Suppressor macrophage (primary cell): Measurements from ENCODE around the gene RPTOR.
"Not testable (repeated sequence)": the region's sequence is repeated elsewhere in the genome, so short reads cannot be mapped to it uniquely, and the experiment has no call there.

Experiments used
- DNase-seq, 4 experiments: peaks; one replicate each; pipeline ENCODE4 v3.0.0-alpha.2; 2020 to 2022

The RPTOR gene

DNA sequence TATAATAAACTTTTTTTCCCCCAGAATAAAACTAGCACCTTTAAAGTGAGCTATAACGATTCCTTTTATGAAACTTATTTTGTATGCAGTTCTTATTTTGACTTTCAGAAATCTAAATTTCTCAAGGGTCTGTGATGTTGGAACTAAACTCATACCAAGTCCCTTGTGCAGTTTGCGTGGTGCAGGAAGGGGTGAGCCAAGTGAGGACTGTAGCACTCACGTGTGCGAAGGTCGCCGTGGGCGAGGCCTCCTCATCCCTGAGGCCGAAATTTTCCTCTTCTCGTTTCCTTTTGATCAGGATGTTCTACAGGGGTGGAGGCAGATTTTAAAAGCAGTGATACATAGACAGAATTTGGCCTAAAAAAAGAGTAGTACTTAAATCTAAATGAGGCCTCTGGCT, 73.7 kb downstream of the RPTOR start:
- DNase-seq: no peak

GRCh38 chr17:80619535-80620235, 75.0 kb downstream of the RPTOR start:
- no peak for DNase-seq

DNA sequence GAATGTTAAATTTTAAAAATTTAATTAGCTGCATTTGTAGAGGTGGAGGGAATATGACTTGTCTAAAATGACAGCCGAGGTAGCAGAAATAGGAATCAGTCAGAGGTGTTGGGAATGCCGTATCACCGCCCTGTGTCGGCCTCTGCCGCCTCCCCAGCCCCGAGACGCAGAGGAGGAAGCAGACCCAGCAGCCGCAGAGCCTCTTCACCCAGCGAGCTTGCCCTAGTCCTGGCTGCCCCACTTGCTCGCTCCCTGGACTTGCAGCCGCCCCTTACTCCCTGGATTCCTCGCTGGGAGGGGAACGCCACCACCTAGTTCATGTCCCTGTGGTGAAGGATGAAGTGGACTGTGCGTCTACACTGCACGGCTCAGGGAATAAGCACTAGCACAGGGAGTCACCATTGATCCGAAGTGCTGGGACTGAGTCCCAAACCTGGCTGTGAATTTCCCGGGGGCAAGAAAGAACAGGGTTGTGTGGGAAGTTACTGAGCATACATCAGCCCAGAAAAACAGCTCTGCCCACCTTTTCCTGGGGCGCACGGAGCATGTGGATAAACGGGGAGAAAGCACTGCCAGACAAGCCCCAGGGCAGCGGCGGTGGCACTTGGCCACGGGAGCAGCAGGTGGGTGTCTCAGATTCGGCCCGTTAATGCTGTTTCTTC, 76.8 kb downstream of the RPTOR start:
- no peak for DNase-seq

- no peak for DNase-seq
These were observed 77.3 kb downstream of the RPTOR start for GRCh38 chr17:80621997-80622357.

- no peak for DNase-seq
These were observed 80.2 kb downstream of the RPTOR start for GRCh38 chr17:80624864-80625263.

DNA sequence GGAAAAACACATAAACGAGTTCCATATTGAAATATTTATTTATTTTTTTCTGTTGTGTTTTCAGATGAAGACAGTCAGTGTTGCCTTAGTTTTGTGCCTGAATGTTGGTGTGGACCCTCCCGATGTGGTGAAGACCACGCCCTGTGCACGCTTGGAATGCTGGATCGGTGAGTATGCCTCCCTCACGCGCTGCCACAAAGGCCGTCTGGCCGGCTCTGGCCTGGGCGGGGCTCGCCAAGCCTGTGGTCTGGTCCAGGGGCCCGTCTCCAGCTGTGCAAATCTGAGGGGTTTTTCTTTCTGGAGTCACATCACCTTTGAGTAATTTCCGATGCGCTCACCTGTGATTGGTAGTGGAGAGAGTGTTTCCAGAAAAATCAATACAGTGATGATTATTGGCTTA, 81.0 kb downstream of the RPTOR start:
- no peak for DNase-seq

- DNase-seq: not testable (repeated sequence)
These were observed 84.2 kb downstream of the RPTOR start for GRCh38 chr17:80628881-80629280.

DNA sequence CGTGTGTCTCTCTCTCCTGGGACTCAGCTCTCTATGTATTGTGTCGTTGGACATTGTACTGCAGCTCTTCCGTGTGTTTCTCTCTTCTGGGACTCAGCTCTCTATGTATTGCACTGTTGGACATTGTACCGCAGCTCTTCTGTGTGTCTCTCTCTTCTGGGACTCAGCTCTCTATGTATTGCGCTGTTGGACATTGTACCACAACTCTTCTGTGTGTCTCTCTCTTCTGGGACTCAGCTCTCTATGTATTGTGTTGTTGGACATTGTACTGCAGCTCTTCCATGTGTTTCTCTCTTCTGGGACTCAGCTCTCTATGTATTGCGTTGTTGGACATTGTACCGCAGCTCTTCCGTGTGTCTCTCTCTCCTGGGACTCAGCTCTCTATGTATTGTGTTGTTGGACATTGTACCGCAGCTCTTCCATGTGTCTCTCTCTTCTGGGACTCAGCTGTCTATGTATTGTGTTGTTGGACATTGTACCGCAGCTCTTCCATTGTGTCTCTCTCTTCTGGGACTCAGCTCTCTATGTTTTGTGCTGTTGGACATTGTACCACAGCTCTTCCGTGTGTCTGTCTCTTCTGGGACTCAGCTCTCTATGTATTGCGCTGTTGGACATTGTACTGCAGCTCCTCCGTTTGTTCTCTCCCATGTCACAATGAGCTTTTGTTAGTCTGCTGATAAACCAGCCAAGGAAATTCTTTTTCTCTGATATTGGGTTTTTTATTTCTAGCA, 84.8 kb downstream of the RPTOR start:
- DNase-seq: no peak

GRCh38 chr17:80630560-80631120, 86.0 kb downstream of the RPTOR start:
- no peak for DNase-seq

DNA sequence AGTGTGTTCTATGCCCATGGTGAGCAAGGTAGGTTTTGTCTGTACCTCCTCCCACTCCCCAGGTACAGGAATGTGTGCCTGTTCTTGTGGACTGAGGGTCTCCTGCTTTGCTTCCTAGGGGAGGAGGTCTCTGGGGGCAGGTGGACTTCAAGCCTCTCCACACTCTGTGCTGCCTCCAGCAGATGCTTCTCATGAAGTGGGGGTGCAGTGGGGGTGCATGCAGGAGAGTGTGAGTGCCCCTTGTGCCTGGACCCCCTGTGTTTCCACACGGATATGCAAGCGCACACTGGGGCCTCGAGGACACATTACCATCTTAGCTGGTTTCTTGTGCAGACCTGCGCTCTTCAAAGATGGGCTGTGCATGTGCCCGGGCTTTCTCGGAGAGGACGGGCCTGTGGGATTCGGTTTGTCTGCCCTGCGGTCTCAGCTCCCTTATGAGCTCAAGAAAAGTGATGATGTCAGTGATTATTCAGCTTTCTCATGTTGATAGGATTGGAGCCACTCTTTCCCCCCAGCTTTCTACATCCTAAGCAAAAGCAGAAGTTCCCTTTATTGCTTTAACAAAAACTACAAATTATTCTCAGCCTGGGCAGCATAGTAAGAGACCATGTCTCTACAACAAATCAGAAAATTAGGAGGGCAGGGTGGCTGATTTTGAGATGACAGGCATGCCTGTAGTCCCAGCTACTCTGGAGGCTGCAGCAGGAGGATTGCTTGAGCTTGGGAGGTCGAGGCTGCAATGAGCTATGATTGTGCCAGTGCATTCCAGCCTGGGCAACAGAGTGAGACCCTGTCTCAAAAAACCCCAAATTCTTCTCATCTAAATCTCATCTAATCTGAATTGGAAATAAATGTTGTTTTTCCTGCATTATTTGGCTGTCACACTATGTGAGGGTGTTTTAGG, 86.8 kb downstream of the RPTOR start:
- peak in 3 of 4 experiments; percentile 15 to 43 (median 41) for DNase-seq

DNA sequence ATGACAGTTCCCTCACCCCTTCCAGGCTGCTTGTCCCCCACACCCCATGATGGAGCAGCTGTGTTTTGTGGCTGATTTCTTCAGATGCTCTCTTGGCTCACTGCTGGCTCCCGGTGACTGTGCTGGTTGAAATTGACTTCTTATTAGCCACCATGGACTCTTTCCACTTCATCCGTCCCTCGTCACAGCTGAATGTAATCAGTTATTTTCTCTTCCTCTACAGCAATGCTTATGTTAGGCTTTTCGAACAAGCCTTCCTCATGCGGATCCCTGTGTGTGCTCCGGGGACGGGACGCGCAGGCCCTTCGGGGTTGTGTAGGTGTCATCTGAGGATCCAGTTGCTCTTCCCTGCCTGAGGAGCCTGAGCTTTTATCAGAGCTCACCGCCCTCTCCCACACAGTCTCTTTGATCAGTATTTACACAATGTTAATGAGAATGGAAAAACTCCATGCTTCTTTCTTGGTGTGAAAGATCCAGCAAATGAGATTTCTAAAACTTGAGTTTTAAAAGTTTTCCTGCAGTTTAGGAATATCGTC, 87.5 kb downstream of the RPTOR start:
- no peak for DNase-seq

DNA sequence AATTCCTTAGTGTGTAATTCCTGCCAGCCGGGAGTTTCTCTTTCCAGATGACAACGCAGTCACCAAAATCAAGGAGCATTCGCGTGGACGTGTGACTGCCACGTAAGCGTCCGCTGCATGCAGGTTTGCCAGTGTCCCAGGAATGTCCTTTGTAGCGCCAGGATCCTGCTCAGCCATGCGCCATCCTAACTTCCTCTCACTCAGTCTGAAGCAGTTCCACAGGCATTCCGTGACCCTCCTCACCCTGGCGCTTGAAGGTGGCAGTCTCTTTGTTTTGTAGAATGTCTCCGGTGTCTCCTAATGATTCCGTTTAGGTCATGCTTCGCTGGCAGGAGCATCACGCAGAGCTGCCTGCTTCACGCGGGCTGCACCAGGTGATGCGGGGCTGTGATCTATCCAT, 88.6 kb downstream of the RPTOR start:
- DNase-seq: no peak

DNA sequence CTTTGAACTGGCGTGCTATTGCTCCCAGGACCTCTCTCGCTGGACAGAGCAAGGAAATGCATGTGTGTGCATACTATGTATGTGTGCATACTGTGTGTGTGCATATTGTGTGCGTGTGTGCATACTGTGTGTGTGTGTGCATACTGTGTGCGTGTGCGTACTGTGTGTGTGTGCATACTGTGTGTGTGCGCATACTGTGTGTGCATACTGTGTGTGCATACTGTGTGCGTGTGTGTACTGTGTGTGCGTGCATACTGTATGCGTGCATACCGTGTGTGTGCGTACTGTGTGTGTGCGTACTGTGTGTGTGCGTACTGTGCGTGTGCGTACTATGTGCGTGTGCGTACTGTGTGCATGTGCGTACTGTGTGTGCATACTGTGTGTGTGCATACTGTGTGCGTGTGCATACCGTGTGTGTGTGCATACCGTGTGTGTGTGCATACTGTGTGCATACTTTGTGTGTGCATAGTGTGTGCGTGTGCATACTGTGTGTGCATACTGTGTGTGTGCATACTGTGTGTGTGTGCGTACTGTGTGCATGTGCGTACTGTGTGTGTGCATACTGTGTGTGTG, 89.4 kb downstream of the RPTOR start:
- no peak for DNase-seq

DNA sequence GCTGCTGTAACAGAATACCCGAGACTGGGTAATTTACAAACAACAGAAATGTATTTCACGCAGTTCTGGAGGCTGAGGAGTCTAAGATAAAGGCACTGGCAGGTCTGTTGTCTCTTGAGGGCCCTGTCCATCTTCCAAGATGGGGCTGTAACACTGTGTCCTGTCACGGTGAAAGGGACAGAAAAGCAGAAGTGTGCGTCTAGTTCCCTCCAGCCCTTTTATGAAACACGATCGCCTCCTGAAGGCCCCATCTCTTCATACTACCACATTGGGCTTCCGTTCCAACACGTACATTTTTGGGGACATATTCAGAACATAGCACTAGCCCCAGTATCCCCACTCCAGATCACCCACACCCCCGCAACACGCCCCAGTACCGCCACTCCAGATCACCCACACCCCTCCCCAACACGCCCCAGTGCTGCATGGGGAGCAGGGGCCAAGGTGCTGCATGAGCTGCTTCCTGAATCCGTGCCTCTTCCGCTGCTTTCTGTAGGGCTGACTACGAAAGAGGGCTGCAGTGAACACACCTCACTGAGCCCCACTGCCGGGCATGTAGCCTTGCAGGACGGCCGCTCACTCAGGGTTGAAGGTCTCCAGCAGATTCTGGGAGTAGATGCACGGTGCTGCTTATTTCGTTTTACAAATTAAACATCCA, 91.9 kb downstream of the RPTOR start:
- peak in 3 of 4 experiments; percentile 30 to 48 (median 31) for DNase-seq

DNA sequence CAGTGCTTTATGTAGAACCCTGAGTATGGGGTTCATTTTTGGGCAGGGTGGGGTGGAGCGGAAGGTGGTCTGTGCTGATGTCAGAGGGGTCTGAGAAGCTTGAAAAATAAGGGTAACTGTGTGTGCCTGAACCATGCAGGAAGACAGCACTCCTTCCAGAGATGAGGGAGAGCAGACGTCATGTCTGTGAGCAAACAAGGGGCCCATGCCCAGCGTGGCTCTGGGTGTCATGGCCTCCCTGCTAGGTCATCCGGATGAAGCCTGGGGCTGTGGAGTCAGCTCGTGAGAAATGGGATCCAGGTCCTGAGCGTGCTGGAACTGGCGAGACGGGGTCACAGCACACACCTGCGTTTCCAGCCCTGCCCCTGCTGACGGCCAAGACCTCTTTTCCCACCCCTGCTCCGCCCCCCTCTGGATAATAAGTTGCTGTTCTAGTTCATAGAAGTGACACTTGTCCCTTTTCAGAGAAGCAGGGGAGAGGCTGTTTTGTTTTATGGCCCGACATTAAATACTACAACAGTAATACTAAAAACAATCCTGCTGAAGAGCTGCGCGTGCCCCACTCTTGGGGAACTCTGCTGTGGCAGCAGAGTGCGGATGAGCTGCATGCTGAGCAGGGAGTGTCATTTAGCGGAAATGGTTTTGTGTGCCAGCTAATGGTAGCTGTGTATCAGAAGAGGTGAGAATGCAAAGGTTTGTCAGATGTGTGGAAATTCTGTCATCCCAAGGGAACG, 92.6 kb downstream of the RPTOR start:
- DNase-seq: no peak

DNA sequence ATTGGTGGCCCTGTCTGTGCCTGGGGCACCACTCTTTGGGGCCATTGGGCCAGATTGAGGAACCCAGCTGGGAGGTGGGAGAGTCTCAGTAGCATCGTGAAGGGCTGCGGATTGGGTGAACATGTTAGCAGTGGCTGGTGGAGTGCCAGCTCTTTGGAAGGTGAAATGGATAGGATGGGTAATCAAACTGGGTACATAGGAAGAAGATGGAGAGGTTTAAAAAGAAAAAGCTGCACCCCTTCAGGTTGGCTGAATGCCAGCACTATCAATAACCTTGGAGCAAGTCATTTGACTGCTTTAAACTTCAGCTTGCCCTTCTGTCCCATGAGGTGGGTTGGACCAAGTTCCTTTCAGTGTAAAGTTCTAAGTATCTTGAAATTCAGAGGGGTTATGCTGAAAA, 95.0 kb downstream of the RPTOR start:
- no peak for DNase-seq

DNA sequence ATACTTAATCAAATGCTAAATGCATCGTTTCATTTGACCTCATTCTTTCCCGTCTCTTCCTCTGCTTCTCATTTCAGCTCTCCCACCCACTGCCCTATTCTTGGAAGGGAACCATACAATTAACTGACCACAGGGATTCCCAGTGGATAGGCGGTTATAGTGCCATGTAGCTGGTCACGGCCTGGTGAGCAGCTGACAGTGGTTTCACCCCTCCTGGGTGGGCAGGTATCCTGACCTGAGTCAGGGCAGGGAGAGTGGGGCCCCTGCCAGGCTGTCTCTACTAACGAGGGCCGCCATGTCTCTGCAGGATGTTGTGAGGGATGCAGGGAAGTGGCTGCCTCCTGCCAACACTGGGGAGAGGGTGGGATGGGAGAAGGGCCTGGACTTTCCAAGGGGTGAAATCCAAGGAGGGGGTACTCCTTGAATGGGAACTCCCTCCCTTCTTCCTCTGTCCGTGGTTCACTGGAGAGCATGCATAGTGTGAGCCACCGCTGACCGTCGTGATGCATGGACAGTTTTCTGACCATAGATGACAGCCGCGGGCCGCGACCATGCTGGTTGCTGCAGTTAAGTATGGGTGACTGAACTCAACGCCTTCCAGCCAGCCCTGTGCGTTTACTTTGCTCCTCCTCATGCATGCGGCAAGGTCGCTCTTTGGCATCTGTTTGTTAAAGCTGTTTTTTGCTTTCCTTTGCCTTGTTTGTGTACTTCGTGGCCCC, 95.9 kb downstream of the RPTOR start:
- no peak for DNase-seq

DNA sequence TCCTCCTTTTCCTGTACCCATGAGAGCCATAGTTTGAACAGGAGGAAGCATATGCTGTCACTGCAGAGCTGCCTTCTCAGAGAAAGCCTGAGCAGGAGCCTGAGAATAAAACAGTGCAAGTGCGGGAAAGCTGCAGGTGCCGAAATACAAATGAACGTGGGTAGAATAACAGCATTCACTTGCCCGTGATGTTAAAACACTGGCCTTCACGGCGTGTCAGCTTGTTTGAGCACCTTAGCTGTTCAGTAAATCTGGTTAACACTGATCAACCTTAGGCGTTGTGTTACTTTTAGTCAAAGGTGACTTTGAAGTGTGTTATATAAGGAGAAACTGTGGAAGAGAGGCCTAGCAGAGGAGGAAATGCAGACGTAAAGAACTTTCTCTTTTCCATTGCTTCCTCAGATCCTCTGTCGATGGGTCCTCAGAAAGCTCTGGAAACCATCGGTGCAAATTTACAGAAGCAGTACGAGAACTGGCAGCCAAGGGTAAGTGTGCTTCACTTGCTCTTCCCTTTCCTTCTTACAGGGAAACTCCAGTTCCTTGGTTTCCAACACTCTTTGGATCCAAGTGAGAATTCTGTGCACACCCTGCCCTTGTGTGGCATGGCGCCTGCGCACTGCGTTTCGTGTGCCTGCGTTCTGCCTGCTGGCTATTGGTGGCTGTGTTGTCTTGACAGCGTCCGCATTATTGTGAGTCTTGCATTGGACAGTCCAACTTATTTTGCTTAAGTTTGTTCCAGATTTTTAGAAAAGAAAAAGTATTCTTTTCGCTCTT, 98.9 kb downstream of the RPTOR start:
- DNase-seq: no peak

GRCh38 chr17:80644536-80644935, 99.9 kb downstream of the RPTOR start:
- DNase-seq: no peak
